Activated CD4-positive, CD25-positive, alpha-beta regulatory T cell treated with anti-CD3 and anti-CD28 coated beads, Interleukin-2, amount 50 U/mL, for 24 hours (primary cell): Measurements from ENCODE around the gene ACSF2.
"Not testable (repeated sequence)": the region's sequence is repeated elsewhere in the genome, so short reads cannot be mapped to it uniquely, and the experiment has no call there.

ENCODE experiments used
- ATAC-seq, 2 donors: fragments of 150-1000 bp; cut with Tn5 transposase; one replicate each; pipeline ENCODE4 v1.10.0; 2021; ENCODE audit warnings: mild to moderate bottlenecking in 1 of 2, moderate library complexity in 1 of 2

The ACSF2 gene, protein sequence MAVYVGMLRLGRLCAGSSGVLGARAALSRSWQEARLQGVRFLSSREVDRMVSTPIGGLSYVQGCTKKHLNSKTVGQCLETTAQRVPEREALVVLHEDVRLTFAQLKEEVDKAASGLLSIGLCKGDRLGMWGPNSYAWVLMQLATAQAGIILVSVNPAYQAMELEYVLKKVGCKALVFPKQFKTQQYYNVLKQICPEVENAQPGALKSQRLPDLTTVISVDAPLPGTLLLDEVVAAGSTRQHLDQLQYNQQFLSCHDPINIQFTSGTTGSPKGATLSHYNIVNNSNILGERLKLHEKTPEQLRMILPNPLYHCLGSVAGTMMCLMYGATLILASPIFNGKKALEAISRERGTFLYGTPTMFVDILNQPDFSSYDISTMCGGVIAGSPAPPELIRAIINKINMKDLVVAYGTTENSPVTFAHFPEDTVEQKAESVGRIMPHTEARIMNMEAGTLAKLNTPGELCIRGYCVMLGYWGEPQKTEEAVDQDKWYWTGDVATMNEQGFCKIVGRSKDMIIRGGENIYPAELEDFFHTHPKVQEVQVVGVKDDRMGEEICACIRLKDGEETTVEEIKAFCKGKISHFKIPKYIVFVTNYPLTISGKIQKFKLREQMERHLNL

DNA sequence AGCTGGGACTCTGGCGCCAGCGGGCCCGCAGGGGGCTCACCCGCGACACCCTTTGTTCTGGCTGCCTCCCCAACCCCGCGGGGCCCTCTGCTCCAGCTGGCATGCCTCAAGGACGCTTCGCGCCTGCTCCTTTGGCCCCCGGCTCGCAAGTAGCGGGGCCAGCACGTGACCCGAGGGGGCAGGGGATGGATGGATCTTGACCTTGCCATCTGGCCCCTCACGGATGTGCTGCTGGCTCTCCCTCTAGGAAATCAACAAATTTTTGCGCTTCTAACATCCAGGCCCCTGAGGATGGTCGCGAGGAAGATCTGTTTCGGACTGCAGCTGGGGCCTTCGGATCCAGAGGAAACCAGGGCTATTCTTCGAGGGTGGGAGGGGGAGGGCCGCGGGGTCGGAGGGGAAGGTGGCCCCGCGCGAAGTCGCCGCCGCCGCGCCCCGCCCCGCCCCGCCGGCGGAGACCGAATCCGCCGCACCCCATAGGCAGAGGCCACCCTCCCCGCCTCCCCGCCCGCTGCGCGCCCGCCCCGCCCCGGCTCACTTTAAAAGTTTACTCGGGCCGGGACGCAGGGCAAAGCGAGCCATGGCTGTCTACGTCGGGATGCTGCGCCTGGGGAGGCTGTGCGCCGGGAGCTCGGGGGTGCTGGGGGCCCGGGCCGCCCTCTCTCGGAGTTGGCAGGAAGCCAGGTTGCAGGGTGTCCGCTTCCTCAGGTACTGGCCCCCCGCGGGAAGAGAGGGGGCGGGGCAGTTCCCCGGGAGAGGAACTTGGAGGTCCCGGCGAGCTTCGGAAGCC is at the start of gene ACSF2:
Gene ACSF2 (plus strand): TSS at position 537 of the 790 bp plus-strand sequence. CDS start 44 bp downstream, at position 581.
- peak; percentile 83 to 84 for ATAC-seq

DNA sequence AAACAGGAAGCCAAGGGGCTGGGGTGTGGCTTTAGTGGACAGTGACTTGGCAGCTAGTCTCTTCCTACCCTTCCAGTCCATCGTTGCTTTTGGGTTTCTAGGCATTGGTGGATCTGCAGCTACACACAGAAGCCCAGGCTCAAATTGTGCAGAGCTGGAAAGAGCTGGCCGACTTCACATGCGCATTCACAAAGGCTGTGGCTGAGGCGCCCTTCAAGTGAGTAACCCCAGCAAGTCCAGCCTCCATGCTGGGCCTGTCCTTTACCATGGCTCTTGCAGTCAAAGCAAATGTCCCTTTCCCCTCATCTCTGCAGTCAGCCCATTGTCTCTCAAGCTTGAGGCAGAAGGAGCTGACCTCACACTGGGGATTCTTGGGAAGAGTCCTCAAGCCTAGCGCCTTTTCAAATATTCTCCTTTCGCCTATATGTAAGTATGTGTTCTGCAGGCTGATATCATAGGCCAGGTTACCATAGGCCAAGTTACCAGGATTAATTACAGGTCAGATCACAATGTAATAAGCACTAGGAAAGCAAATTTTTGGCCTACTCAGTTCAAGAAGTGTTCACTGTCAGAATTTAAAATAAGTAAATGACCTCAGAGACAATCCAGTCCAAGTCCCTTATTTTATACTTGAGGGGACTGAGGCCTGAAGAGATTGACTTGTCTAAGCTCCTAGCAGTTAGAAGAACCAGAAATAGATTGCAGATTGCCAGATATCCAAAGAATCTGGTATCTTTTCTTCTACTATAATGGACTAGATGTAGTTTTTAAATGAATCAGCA is 46.5 kb upstream of the ACSF2 start:
- ATAC-seq, result no peak

DNA sequence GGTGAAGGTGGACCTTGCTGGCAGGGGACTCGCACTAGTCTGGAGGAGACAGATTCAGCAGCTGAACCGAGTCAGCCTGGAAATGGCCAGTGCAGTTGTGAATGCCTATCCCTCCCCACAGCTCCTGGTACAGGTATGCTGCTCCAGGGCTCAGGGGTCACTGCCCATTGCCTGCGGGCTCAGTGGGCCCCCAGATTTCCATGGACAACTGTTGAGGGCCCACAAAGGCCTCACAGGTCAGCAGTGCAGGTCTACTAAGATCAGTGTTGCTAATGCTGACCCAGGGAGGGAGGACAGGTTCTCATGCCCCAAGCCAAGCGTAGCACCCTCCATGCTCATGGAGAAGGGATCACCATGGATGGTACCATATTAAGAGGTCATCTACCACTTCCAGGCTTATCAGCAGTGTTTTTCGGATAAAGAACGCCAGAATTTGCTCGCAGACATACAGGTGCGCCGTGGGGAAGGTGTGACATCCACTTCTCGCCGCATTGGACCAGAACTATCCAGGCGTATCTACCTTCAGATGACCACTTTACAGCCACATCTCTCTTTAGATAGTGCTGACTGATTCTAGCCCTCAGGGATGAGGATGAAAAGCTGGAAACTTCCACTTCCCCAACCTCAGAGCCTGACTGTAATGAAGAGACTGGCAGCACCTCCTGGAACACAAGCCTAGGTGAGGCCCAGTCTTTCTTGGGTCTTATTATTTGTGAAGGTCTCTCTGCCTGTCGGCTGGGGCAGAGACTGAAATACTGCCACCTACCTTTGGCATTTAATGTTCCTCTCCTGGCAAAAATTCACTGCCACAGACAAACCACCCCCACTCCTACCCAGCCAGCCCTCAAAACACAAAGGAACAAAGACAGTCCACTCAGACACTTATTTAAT is 45.4 kb upstream of the ACSF2 start:
- no peak for ATAC-seq

DNA sequence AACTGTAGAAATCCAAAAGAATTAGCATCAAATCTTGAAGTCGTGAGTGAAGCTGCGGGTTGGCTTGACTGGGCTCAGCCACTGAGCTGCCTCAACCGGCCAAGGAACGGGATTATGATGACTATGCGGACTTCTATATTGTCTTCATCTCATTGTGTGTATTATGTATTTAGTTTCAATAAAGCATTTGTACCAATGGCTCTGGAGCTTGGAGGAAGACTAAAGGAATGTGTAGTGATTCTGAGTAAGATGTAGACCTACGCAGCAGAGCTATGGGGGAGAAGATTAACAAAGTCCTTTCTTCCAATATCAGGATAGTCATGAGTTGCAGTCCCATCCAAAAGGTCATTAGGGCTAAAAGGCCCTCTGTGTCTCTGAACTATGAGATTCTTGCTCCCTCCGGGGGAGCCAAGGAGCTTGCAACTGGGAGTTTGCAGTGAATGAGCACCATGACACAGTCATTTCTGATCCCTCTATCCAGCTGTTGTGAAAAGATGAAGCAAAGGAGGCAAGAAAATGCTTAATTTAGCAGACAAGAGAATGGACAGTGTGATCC is 44.7 kb upstream of the ACSF2 start:
- no peak for ATAC-seq

DNA sequence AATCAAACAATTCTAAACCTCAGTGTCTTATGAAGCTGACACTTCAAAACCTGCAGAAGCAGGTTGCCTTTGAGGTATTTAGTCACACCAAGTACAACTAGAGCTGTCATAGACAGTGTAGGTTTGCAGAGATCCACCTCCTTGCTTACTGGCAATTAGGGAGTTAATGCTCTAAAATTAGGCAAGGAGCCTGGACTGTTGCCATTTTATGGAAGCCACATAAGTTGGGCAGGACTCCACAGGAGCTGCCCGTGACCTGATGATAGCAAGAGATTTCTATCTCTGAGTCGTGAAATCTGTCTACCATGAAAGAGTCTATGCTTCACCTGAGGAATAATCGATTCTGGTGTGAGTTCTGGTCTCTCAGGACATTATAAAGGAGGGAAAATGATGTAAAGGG is 44.1 kb upstream of the ACSF2 start:
- ATAC-seq, result no peak

DNA sequence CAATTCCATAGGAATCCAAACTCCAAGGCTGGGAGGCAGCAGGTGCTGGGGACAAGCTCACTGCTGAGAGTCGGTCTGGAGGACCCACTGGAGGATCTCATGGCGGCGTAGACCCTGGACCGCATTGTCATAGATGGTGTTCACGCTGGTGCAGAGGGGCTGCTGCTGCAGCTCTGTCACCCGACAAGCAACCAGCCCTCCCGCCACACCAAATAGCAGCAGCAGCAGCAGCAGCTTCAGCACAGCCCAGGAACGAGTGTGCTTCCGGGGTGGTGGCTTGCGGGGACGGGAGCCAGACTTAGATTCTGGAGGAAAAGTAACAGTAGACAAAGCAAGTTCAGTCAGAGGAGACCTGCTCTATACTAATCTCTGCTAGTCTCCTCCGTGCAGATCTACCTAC is 43.1 kb upstream of the ACSF2 start:
- ATAC-seq, result no peak

DNA sequence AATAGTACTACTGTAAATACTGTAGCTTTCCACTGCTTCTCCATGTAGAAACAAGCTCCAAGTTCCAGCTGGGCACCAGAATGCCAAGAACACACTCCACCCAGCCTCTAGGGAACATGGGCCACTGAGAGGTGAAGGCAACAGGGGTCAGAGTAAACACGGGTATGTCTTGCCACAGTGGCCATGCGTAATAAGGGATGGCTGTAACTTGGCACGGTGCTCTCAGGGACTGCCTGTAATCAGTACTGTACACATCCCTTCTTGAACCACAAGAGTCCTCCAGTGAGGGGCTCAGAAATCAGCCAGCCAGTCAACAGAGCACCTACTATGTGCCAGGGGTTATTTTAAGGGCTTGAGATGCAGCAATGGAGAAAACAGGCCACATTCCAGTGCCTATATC is 39.5 kb upstream of the ACSF2 start:
- ATAC-seq, result no peak

DNA sequence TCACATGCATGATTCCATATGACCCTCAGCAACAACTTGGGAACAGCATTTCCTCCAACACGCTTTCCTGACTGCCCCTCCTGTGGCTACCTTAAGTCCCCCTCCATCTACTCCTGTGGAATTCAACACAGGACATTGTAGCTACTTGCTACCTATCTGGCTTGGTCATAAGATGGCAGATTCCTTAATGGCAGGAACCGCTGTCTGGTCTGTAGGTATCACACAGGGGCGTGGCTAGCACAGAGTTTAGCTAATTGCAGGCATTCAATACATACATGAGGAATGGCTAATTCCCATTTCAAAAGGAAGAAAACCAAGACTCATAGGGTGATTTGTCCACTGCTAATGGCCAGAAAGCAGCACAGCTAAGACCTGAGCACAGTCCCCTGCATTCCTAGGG is 37.3 kb upstream of the ACSF2 start:
- no peak for ATAC-seq

DNA sequence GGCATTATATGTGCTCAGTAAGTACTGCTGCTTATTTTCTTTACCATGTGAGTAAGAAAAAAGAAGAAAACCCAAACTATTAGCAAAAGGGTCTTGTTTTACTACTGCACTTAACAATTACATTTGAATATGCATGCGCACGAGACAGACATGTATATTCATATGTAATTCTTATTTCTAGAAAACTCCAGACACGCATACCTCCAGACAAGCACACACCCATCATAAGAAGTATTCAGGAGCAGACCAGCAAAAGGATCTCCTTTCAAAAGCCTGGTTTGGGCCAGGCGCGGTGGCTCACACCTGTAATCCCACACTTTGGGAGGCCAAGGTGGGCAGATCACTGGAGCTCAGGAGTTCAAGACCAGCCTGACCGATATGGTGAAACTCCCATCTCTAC is 36.5 kb upstream of the ACSF2 start:
- no peak for ATAC-seq

DNA sequence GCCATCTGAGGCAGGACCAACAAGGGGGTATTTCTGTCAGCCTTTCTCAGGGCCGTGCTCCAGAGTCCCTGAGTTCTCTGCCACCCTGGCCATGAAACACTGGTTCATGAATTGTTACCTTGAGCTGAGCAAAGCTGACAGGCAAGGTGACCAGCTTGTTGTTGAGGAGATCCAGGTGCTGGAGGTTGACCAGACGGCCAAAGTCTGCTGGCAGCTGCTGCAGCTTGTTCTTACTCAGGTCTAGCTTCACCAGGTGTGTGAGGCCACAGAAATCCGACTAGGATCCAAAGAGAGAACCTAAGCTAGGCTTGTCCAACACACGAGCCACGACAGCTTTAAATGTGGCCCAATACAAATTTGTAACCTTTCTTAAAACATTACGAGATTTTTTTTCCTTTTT is 33.4 kb upstream of the ACSF2 start:
- no peak for ATAC-seq

DNA sequence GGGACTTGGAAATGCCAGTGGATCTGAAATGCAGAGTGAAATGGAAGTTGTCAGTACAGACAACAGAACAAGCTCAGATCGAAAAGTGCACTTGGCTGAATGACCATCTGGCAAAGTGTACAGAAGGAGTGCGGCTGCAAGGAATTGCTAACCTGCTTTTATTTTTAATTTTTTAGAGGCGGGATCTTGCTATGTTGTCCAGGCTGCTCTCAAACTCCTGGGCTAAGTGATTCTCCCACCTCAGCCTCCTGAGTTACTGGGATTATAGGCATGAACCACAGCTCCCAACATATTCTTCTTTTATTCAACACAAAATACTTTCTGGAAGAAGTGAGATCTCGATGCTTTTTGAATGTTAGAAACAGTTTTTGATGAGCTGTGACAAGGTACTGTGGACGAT is 32.3 kb upstream of the ACSF2 start:
- ATAC-seq, result no peak

DNA sequence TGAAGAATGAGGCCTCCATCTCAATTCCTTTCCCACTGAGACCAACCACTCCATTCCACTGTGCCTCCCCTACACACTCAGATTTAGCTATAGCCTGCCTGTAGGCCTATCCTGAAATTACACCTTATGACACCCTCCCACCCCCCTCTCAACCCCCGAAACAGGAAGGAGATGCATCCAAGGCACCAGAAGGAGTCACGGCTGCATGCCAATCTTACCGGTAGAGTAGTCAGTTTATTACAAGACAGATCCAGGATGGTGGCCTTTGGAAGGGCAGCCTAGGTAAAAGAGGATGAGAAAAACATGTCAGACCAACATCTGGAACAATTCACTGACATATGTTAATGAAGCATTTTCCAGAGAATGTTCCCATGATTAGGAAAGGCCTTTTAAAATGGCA is 31.3 kb upstream of the ACSF2 start:
- no peak for ATAC-seq

DNA sequence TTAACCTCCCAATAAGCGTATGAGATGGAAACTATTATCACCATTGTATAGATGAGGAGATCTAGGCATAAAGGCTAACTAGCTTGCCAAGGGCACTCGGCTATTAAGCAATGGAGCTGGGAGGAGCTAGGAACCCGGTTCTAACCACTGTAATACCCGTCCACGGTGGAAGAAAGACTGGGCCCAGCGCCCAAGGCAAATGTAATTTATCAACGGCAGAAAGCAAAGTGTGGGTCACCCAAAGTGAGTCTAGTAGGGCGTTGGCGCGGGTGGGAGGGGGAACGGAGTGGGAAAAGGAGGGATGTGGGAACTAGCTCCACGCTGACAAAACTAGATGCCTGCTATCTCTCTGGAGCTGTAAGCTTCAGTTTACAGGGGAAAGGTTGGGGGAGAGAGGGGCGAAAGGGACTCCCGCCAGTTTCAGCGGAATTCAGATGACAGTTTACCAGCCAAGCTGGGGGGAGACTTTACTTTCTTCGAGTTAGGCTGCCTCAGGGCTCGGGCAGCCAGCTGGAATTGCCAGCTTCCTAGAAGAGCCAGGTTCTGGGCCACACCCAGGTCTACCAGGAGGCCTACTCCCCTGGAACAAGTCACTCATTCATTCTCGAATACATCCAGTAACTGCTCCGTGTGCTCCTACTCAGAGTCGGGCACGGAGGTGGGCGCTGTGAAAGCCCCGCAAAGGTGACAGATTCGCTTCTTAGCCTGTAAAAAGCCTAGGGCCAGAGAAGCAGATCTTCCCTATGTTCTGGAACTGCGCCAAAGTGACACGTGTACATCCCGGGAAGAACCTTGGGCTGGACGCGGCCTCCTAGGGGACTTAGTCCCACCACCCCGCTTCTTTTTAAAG is 29.5 kb upstream of the ACSF2 start:
- ATAC-seq, result peak; percentile 34 to 47

DNA sequence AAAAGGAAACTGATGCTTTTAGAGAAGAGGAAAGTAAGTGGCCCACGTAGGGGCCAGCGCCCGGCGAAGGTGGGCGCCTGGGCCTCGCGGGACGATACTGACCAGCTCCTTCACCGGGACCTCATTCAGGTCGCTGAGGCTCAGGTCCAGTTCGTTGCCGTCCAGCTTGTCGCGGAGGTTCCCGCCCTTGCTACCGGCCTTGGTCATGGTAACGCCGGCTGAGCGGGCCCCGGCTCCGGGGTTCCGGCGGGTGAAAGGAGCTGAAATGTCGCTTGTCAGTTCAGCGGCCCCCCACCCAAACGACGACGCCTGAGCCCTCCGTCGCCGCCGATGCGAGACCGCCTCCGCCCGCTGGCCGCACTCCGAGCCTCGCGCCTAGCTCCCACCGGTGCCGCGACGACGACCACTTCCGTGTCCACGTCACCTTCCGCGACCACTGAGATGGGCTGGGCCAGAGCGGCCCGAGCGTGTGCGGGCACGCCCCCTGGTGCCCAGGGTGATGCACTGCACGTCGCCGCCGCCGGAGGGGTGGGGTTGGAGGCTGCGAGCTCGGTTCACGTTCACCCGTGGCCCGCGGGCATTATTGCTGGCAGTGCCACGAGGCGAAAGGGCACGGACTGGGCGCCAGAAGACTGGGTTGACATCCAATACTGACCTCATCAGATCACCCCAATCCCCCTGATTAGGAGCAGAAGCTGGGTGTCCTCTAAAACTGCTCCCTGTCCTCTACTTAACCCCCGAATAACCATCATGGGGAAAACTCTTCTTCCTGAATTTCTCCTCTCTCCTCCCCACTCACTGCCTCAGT is 28.7 kb upstream of the ACSF2 start, which contains the start of gene LRRC59:
Gene LRRC59 (minus strand): TSS at position 413 of the 808 bp plus-strand sequence. CDS start 206 bp downstream, at position 207.
- ATAC-seq, result peak; percentile 97 to 98

DNA sequence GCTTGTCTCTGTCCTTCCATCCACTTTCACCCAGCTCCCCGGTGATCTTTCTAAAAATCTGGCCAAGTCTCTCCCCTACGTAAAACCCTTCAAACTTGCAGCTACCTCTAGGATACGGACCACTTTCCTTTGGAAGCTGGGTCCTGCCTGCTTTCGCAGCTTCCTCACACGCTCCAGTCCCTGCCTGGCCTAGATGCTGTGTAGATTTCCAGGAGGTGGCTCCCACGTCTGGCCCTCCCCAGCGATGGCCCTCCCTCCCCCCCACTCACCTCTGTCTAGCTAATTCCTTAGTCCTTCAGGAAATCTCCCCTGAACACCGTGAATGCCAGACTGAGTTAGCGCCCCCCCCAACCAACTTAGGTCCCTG is 28.1 kb upstream of the ACSF2 start:
- ATAC-seq, result no peak

DNA sequence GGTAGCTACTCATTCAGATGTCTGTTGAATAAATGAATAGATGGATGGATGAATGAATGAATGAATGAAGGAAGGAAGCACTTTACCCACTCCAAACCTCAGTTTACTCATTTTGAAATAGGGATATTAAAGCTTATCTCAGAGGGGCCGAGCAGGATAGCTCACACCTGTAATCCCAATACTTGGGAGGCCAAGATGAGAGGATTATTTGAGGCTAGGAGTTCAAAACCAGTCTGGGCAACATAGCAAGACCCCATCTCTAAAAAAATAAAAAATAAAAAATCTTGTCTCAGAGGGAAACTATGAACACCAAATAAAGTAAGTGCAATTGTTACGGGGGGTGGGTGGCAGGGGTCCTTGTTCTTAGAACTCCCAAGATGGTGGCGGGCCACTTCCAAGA is 27.3 kb upstream of the ACSF2 start:
- ATAC-seq, result not testable (repeated sequence)

DNA sequence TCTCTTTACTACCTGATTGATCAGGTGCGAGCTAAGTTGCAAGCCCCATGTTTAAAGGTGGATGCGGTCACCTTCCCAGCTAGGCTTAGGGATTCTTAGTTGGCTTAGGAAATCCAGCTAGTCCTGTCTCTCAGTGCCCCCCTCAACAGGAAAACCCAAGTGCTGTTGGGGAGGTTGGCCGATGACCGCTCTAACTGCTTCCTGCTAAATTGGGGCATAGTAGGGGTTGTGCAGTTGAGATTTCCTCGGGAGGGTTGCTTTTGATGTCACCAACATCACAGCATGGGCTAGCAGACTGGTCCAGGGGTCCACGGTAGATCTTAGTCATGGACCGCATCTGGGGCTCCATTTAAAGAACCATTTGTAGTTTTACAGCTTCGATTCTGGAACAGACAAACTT is 26.4 kb upstream of the ACSF2 start:
- ATAC-seq, result not testable (repeated sequence)

DNA sequence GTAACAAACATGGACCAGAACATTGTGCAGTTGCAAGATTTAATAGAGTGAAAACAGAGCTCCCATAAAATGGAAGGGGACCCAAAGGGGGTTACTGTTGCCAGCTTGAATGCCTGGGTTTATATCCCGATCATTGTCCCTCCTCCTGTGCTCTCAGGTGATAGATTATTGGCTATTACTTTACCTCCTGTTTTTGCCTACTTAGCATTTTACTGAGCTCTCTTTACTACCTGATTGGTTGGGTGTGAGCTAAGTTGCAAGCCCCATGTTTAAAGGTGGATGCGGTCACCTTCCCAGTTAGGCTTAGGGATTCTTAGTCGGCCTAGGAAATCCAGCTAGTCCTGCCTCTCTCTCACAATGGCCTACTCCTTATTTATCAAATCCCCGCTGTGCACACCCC is 20.7 kb upstream of the ACSF2 start:
- not testable (repeated sequence) for ATAC-seq

DNA sequence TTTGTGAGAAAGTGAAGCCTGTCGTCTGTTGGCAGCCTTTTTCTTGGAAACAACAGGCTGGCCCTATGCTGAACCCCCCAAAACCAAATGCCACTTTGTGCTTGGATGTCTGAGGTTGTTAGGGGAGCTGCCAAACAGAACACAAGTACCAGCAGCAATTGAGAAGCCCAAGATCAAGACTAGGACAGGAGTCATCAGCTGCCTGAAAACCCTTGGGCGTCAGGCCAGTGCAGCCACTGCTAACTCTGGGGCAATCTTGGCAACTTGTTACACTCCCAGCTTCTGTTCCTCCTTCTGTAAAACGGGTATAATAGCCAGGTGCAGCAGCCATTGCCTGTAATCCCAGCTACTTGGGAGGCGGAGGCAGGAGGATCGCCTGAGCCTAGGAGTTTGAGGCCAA is 19.4 kb upstream of the ACSF2 start:
- ATAC-seq, result no peak
